Erythroblast (primary cell): ENCODE results near the gene TPM1.

Source experiments
- GATA1 ChIP-seq: IDR thresholded peaks from 2 replicates; pipeline ENCODE4 v1.6.1; 2011; ENCODE audit warnings: low read depth, mild to moderate bottlenecking, control low read depth, low read length, moderate library complexity
- POLR2A ChIP-seq: IDR thresholded peaks from 2 replicates; pipeline ENCODE4 v1.6.1; 2011; ENCODE audit warnings: mild to moderate bottlenecking, low read length

- TF ChIP-seq POLR2A (no peak), GATA1 (no peak)
These were observed 42.5 kb upstream of the TPM1 start for GRCh38 chr15:62999923-63000561.
